Memory B cell (primary cell): ENCODE results near the gene STARD5.

Experiments used
- ATAC-seq: fragments of 150-1000 bp; cut with Tn5 transposase; 2 replicates; pipeline ENCODE4 v1.10.0; 2021; ENCODE audit warnings: low read depth, mild to moderate bottlenecking, moderate library complexity
- DNase-seq, 2 donors: peaks; one replicate each; pipeline ENCODE4 v3.0.0; 2022; ENCODE audit warnings: low spot score in 2 of 2
- H3K27ac Mint-ChIP-seq: one replicate; pipeline ENCODE4 v1.8.0; 2022; ENCODE audit warnings: mild to moderate bottlenecking, moderate library complexity, mixed read lengths
- H3K27me3 Mint-ChIP-seq: one replicate; pipeline ENCODE4 v1.8.0; 2022; ENCODE audit warnings: mixed read lengths
- H3K36me3 Mint-ChIP-seq: one replicate; pipeline ENCODE4 v1.8.0; 2022; ENCODE audit warnings: mild to moderate bottlenecking, mixed read lengths
- H3K4me1 Mint-ChIP-seq: one replicate; pipeline ENCODE4 v1.8.0; 2022; ENCODE audit warnings: mixed read lengths
- H3K4me3 Mint-ChIP-seq: one replicate; pipeline ENCODE4 v1.8.0; 2022; ENCODE audit warnings: mild to moderate bottlenecking, moderate library complexity, mixed read lengths
- H3K9me3 Mint-ChIP-seq: one replicate; pipeline ENCODE4 v1.8.0; 2022; ENCODE audit warnings: mixed read lengths

The STARD5 gene

DNA sequence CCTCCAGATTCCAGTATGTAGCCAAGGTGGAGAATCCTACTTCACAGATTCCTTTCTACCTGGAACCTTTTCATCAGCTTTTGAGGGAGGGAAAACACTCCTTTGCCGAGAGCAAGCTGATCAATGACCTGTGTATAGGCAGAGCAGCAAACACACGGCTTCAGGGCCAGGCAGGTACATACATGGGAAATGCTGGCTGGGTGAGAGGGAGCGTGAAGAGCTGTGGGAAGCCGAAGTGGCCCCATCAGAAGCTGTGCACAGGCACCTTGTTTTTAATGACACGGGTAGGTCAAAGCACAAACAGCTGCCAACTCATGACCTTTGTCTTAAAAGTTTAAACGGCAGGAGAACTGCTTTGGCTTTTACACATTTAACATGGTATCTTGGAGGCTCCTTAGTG is 25.3 kb downstream of the STARD5 start:
- Mint-ChIP-seq H3K27me3 (no peaks in the 10 kb centered on the region), H3K9me3 (no peaks in the 10 kb centered on the region), H3K36me3 (peaks cover 66% of the 10 kb centered on the region), H3K4me3 (peak overlapping the region; percentile 99), H3K27ac (peak overlapping the region; percentile 95), H3K4me1 (peaks cover 78% of the 10 kb centered on the region)
- DNase-seq: no peak
- ATAC-seq: no peak

DNA sequence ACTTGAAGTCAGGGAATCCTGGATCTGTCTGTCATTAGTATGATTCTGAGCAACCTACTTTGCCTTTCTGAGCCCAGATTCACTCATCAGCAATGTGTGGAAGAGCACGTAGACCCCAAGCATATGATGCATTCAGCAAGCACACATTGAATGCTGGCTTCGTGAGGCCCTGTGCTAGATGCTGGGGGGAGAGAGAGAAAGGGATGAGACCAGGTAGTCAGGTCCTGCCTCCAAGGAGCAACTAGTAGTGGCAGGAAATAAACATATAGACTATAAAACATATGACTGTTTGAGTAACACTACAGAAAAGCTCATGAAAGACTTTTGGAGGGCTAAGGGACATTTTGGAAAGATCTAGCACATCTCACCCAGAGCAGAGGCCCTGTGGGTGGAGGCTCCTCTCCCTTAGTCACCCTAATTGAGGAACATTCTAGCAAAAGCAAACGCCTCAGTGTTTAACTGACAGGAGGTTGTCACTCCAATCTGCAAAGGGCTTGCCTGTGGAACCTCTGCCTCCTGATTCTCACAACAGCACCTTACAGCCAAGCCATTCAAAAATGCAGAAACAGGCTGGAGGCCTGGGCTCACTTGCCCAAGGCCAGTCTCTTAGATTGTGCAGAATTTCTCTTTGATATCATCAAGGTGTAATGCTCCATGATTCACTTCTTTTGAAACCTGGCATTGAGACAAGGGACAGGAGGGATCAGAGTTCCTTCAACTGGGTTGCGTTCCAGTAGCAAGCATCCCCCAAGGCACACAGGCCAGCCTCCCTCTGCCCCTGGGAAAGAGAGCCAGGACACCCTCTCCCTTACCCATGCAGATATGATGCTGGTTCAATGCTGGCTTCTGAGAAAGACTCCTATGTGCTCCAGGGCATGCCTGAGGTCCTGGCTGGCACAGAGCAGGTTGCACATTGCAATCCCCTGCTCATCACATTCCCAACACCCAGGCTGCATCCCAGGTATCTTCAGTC is 26.1 kb downstream of the STARD5 start:
- peak overlapping the region; percentile 95 for H3K27ac Mint-ChIP-seq

DNA sequence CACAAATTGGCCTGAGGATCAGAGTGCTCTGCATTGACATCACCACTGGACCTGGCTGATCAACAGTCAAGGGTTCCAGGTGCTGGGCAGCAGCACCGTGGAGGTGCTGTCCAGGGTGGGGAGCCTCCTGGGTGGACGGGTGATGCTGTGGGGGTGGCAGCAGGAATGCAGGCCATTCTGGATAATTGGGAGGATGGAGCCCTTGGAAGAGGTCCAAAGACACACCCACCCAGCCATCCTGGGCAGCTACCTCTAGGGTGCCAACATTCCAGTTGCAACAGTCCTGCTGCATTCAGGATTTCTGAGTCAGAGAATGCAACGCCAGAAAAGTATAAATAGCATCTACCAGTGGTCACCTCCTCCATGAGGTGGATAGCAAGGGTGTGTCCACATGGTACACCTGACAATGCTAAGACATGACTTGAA is 26.8 kb downstream of the STARD5 start:
- Mint-ChIP-seq H3K4me1 (peaks cover 70% of the 10 kb centered on the region), H3K9me3 (no peaks in the 10 kb centered on the region), H3K36me3 (peaks cover 55% of the 10 kb centered on the region), H3K4me3 (peak overlapping the region; percentile 99), H3K27me3 (no peaks in the 10 kb centered on the region), H3K27ac (peak overlapping the region; percentile 95)
- no peak for ATAC-seq
- DNase-seq: no peak

More for the DNA sequence above, 26.1 kb downstream of the STARD5 start:
- no peak for ATAC-seq
- Mint-ChIP-seq H3K4me1 (peaks cover 73% of the 10 kb centered on the region), H3K36me3 (peaks cover 61% of the 10 kb centered on the region), H3K9me3 (no peaks in the 10 kb centered on the region), H3K4me3 (peak overlapping the region; percentile 99), H3K27me3 (no peaks in the 10 kb centered on the region)
- no peak for DNase-seq

DNA sequence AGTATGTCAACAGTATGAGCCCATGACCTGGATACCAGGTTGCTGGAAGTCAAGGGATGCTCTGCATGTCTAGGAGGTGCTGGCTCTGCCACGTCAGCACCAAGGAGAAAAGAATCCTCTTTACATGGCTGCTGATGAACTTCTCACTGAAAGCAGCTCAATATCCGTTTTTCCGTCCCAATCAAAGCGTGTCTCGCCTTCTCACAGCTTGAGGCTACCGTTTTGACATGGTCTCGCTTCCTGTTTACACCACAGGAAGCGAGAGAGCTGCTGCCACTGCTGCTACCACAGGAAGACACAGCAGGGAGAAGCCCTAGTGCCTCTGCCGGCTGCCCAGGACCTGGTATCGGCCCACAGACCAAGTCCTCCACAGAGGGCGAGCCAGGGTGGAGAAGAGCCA is 27.3 kb downstream of the STARD5 start:
- H3K4me1 Mint-ChIP-seq: peaks cover 69% of the 10 kb centered on the region
- peak overlapping the region; percentile 95 for H3K27ac Mint-ChIP-seq
- ATAC-seq (peak; percentile 40), DNase-seq (peak; percentile 56 to 63)
- no peaks in the 10 kb centered on the region for H3K27me3 Mint-ChIP-seq
- H3K36me3 Mint-ChIP-seq: peaks cover 50% of the 10 kb centered on the region
- H3K9me3 Mint-ChIP-seq: no peaks in the 10 kb centered on the region
- peak overlapping the region; percentile 99 for H3K4me3 Mint-ChIP-seq

DNA sequence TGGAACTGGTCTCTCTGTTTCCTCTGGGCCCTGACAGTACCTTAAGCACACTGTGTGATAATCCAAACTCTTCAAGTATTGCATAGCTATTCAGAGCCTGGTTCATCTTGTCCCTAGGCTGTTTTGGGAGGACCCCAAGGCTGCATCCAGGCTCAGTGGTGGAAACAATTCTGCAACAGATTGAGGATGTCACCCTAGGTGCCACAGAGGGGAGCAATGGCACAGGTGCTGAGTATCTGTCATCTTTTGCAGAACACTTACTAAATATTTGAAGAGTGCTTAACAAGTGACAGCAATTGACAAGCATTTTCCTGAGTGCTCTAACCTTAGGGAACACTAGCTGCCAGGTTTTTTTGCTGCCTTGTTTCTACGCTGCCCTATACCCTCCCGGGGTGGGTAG is 27.8 kb downstream of the STARD5 start:
- H3K27ac Mint-ChIP-seq: peak overlapping the region; percentile 95
- ATAC-seq: no peak
- no peaks in the 10 kb centered on the region for H3K27me3 Mint-ChIP-seq
- peaks cover 49% of the 10 kb centered on the region for H3K36me3 Mint-ChIP-seq
- H3K4me1 Mint-ChIP-seq: peaks cover 70% of the 10 kb centered on the region
- no peak for DNase-seq
- peak overlapping the region; percentile 99 for H3K4me3 Mint-ChIP-seq
- H3K9me3 Mint-ChIP-seq: no peaks in the 10 kb centered on the region

DNA sequence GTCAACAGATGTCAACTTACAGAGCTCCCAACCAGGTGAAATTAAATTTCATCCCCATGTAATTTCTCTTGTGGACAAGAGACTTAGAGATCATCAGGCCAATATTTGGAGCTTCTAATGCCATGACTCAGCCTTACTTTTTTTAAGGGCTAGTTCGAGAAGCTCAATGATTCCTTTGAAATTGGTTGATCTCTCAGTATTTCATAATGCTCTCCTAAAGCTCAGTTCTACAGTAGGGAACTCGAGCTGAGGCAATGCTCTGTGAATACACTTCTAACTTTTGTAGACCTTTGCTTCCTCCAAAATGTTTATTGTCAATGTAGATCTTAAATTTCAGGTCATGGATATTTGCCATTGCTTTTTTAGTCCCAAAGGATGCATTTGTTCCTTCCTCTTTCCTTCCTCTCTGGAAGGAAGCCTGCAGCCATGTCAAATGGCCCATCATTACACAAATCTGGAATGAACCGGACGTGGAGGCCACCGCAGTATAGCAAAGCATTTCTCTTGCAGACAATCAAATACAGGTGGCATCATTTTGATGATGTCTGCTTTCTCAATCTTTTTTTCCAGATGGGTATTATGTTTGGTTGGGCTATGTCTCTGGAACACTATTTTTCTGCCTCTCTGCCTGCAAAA is 28.3 kb downstream of the STARD5 start:
- DNase-seq (no peak), ATAC-seq (no peak)
- H3K27me3 Mint-ChIP-seq: no peaks in the 10 kb centered on the region
- peak overlapping the region; percentile 95 for H3K27ac Mint-ChIP-seq
- peaks cover 69% of the 10 kb centered on the region for H3K4me1 Mint-ChIP-seq
- no peaks in the 10 kb centered on the region for H3K9me3 Mint-ChIP-seq
- H3K36me3 Mint-ChIP-seq: peaks cover 44% of the 10 kb centered on the region
- peak overlapping the region; percentile 99 for H3K4me3 Mint-ChIP-seq

DNA sequence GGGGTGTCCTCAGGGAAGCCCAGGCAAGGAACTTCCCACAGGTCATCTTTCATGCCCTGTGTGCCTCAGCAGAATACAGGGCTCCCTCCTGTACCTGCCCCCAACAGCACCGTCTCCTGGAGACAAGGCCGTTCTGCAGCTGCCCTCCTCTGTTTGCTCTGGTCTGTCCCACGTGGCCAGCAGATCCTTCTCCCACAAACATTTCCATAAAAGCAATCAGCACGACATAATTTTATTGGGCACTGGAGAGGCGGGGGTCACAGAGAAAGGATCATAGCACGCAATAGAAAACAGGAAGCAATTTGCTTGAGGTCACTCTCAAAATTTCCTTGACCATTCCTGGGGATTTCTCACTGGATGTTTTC is 29.4 kb downstream of the STARD5 start:
- Mint-ChIP-seq H3K36me3 (peaks cover 34% of the 10 kb centered on the region), H3K4me3 (peak overlapping the region; percentile 99), H3K27me3 (no peaks in the 10 kb centered on the region), H3K4me1 (peaks cover 64% of the 10 kb centered on the region), H3K9me3 (no peaks in the 10 kb centered on the region), H3K27ac (peak overlapping the region; percentile 95)
- ATAC-seq (no peak), DNase-seq (no peak)

DNA sequence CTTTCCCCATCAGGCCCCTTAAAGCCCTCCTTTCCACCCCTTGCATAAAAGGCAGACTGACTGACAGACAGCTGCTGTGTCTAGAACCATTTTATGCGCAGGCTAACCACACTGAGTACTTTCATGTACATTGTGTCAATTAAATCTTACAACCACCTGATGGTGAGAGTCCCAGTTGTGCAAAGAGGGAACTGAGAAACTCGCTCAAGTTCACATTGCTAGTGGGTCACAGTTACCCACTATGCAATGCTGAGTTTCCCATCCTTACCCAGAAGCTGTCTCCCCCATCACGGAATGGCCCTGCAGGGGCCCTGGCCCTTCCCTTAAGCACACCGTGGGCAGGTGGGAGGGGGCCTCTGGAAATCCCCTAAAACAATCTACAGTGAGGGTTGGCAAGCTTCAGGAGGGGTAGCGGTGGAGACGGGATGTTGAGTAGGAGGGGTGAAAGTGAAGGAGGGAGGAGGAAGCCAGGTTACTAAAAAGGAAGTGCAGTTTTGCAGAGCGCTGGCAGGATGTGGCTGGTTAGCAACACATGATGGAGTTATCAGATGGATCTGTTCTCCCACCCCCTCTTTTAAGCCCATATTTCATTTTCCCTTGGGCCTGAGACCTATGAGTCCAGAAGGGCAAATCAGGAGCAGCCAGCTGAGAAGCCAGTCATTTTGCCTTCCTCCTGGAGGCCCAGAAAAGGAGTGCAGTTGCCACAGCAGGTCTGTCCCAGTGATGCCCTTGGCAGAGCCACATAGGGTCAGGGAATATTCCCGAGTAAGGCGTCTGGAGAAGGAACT is 30.0 kb downstream of the STARD5 start:
- Mint-ChIP-seq H3K4me3 (peak overlapping the region; percentile 99), H3K9me3 (no peaks in the 10 kb centered on the region), H3K27me3 (no peaks in the 10 kb centered on the region), H3K36me3 (peaks cover 30% of the 10 kb centered on the region), H3K27ac (peak overlapping the region; percentile 95), H3K4me1 (peaks cover 61% of the 10 kb centered on the region)
- ATAC-seq (peak; percentile 69), DNase-seq (peak; percentile 80 to 82)

DNA sequence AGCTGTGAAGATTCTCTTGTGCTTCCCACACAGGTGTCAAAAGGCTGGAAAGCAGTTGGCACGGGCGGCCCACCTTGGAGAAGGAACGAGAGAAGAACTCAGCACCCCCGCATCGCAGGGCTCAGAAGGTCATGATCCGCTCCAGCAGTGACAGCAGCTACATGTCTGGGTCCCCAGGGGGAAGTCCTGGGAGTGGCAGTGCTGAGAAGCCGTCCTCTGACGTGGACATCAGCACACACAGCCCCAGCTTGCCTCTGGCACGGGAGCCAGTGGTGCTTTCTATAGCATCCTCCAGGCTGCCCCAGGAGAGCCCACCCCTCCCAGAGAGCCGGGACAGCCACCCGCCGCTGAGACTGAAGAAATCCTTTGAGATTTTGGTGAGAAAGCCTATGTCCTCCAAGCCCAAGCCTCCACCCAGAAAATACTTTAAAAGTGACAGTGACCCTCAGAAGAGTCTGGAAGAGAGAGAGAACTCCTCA is 31.4 kb downstream of the STARD5 start:
- DNase-seq (peak; percentile 71 to 84), ATAC-seq (peak; percentile 61)
- H3K27me3 Mint-ChIP-seq: no peaks in the 10 kb centered on the region
- peak overlapping the region; percentile 99 for H3K4me3 Mint-ChIP-seq
- peaks cover 20% of the 10 kb centered on the region for H3K36me3 Mint-ChIP-seq
- peaks cover 2% of the 10 kb centered on the region for H3K9me3 Mint-ChIP-seq
- peak overlapping the region; percentile 95 for H3K27ac Mint-ChIP-seq
- peaks cover 62% of the 10 kb centered on the region for H3K4me1 Mint-ChIP-seq

DNA sequence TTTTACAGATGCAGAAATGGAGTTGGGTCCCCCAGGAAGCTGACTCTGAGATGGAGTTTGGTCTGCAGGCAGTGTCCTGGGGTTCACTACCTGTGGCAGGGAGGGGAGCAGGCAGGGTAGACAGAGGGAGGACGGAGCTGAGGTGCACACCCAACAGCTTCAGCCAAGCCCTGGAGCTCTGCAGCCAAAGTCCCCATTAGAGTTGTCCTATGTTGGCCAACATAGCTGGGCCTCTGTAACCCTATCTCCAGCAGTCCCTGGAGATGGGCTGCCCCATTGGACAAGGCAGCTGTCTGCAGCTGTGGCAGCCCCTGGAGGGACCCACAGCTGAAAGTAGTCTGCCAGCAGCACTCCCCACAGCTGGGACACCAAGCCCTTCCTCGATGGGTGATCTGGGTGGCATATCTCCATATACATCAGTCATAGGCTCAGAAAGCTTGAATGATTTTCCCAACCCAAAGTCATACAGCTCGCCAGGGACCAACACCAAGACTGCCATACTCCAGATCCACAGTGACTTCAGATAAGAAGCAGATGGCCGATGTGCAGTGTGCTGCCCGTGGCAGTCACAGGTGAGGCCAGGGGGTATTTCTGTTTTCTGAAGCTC is 31.9 kb downstream of the STARD5 start:
- DNase-seq (no peak), ATAC-seq (no peak)
- Mint-ChIP-seq H3K4me1 (peaks cover 62% of the 10 kb centered on the region), H3K27ac (peak overlapping the region; percentile 95), H3K4me3 (peak overlapping the region; percentile 99), H3K27me3 (no peaks in the 10 kb centered on the region), H3K9me3 (peaks cover 3% of the 10 kb centered on the region), H3K36me3 (peaks cover 17% of the 10 kb centered on the region)

DNA sequence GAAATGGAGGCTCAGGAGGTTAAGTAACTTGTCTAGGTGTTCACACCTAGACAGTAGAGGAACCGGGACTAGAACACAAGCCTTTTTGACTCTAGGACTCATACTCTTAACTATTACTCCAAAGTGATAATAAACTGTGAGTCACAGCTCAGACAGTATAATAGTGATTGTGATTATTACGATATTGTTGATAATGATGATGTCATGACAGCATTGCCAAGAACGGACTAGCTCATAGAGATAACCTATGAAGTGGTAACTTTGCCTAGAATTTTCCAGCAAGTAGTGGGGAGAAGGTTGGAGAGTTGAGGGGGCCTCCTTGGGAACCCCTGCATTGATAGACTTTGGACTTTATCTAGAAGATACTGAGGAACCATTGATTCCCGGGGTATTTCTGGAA is 34.0 kb downstream of the STARD5 start:
- H3K36me3 Mint-ChIP-seq: peaks cover 5% of the 10 kb centered on the region
- no peak overlapping the region for H3K4me3 Mint-ChIP-seq
- peaks cover 5% of the 10 kb centered on the region for H3K9me3 Mint-ChIP-seq
- ATAC-seq (no peak), DNase-seq (no peak)
- H3K4me1 Mint-ChIP-seq: peaks cover 66% of the 10 kb centered on the region
- peak overlapping the region; percentile 100 for H3K27ac Mint-ChIP-seq
- no peaks in the 10 kb centered on the region for H3K27me3 Mint-ChIP-seq

DNA sequence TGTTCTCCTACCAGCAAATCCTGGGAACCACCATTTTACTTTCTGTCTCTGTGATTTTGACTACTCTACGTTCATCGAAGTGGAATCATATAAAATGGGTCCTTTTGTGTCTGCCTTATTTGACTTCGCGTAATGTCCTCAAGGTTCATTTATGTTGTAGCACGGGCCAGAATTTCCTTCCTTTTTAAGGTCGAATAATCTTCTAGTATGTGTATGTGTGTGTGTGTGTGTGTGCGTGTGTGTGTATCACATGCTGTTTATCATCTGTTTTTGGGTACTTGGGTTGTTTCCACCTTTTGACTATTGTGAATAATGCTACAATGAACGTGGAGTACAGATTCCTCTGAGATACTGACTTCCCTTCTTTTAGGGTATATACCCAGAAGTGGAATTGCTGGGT is 35.3 kb downstream of the STARD5 start:
- Mint-ChIP-seq H3K36me3 (peaks cover 3% of the 10 kb centered on the region), H3K9me3 (peaks cover 5% of the 10 kb centered on the region), H3K4me3 (peak overlapping the region; percentile 53), H3K27me3 (no peaks in the 10 kb centered on the region), H3K4me1 (peaks cover 61% of the 10 kb centered on the region), H3K27ac (peak overlapping the region; percentile 100)
- DNase-seq (no peak), ATAC-seq (peak; percentile 4)

DNA sequence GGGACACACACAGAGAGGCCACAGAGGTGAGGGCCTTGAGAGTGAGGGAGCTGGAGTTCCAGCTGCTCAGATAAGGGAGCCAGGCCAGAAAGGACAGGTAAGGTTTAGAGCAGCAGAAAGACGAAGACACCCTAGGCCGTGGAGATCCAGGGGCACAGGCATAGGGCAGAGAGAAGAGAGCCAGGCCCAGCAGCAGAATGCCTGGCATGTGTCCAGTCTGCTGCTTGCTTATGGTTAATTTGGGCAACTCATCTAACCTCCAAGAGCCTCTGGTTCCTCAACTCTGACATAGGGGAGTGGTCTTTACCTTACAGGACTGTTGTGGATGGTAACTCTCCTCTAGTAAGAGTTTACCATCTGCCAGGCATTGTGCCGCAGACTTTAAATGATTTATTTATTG is 35.9 kb downstream of the STARD5 start:
- peaks cover 61% of the 10 kb centered on the region for H3K4me1 Mint-ChIP-seq
- H3K27ac Mint-ChIP-seq: peak overlapping the region; percentile 100
- ATAC-seq: no peak
- H3K4me3 Mint-ChIP-seq: peak overlapping the region; percentile 22
- H3K9me3 Mint-ChIP-seq: peaks cover 5% of the 10 kb centered on the region
- DNase-seq: no peak
- no peaks in the 10 kb centered on the region for H3K27me3 Mint-ChIP-seq
- peaks cover 3% of the 10 kb centered on the region for H3K36me3 Mint-ChIP-seq
